ENCODE results near the gene PROKR1. TPM values are rescaled to one million over a fixed set of nuclear protein-coding genes. Genes with fewer than 3 reads are reported as not detected.
"Not testable (repeated sequence)": the region's sequence is repeated elsewhere in the genome, so short reads cannot be mapped to it uniquely, and the experiment has no call there.

Gene PROKR1
- polyA plus RNA-seq, 1 donor from 2014 or later = 0.06 TPM

- no peak overlapping the region for H3K4me3 ChIP-seq (ENCODE audit: low read length)
- no peak overlapping the region for H3K4me2 ChIP-seq (ENCODE audit: low read length)
- H3K9me2 ChIP-seq (ENCODE audit: insufficient read depth, low read length) = no peaks in the 10 kb centered on the region
- no peaks in the 10 kb centered on the region for H3K27me3 ChIP-seq (ENCODE audit: insufficient read depth, low read depth, low read length)
- H3K9me3 ChIP-seq (ENCODE audit: low read length) = no peaks in the 10 kb centered on the region
- TF ChIP-seq SMC3 (conservative IDR thresholded peaks at IDR 0.05; ENCODE audit: poor library complexity) = no peak
- no peak for TF ChIP-seq EZH2 (IDR thresholded peaks at IDR 0.05; ENCODE audit: borderline replicate concordance, insufficient read depth, low read length, poor library complexity, severe bottlenecking)
- TF ChIP-seq POLR2AphosphoS5 (IDR thresholded peaks at IDR 0.05) = no peak
- TF ChIP-seq EP300 (conservative IDR thresholded peaks at IDR 0.05; ENCODE audit: poor library complexity, severe bottlenecking) = no peak
- TF ChIP-seq, protein P1, sequence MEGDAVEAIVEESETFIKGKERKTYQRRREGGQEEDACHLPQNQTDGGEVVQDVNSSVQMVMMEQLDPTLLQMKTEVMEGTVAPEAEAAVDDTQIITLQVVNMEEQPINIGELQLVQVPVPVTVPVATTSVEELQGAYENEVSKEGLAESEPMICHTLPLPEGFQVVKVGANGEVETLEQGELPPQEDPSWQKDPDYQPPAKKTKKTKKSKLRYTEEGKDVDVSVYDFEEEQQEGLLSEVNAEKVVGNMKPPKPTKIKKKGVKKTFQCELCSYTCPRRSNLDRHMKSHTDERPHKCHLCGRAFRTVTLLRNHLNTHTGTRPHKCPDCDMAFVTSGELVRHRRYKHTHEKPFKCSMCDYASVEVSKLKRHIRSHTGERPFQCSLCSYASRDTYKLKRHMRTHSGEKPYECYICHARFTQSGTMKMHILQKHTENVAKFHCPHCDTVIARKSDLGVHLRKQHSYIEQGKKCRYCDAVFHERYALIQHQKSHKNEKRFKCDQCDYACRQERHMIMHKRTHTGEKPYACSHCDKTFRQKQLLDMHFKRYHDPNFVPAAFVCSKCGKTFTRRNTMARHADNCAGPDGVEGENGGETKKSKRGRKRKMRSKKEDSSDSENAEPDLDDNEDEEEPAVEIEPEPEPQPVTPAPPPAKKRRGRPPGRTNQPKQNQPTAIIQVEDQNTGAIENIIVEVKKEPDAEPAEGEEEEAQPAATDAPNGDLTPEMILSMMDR (IDR thresholded peaks at IDR 0.05; ENCODE audit: poor library complexity, severe bottlenecking) = no peak
- TF ChIP-seq MXI1 (conservative IDR thresholded peaks at IDR 0.05; ENCODE audit: poor library complexity, severe bottlenecking) = no peak
- no peak for TF ChIP-seq REST (IDR thresholded peaks at IDR 0.05; ENCODE audit: borderline replicate concordance)
- TF ChIP-seq RAD21 (conservative IDR thresholded peaks at IDR 0.05) = no peak
- no peak for TF ChIP-seq TAF1 (IDR thresholded peaks at IDR 0.05; ENCODE audit: low read depth)
- no peak overlapping the region for H2AFZ ChIP-seq (ENCODE audit: low read depth, low read length)
- no peak overlapping the region for H3K27ac ChIP-seq (ENCODE audit: low read length)
- H3K79me2 ChIP-seq (replicated peaks; ENCODE audit: insufficient read depth, low read length) = no peaks in the 10 kb centered on the region
- H3K36me3 ChIP-seq (ENCODE audit: insufficient read depth, low read length) = no peaks in the 10 kb centered on the region
- no peak overlapping the region for H3K9ac ChIP-seq (ENCODE audit: low read length)
- no peaks in the 10 kb centered on the region for H3F3A ChIP-seq (ENCODE audit: insufficient read depth, low read length, poor library complexity, severe bottlenecking)
- H4K20me1 ChIP-seq (ENCODE audit: insufficient read depth) = no peaks in the 10 kb centered on the region
Measured at GRCh38 chr2:68675470-68675869, 32.1 kb downstream of the PROKR1 start.

DNA sequence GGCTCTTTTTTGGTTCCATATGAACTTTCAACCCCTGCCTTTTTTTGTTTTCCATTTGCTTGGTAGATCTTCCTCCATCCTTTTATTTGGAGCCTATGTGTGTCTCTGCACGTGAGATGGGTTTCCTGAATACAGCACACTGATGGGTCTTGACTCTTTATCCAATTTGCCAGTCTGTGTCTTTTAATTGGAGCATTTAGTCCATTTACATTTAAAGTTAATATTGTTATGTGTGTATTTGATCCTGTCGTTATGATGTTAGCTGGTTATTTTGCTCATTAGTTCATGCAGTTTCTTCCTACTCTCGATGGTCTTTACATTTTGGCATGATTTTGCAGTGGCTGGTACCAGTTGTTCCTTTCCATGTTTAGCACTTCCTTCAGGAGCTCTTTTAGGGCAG lies 34.5 kb downstream of the PROKR1 start:
- H3K9ac ChIP-seq (ENCODE audit: low read length); H3F3A ChIP-seq (ENCODE audit: insufficient read depth, low read length, poor library complexity, severe bottlenecking); H3K4me3 ChIP-seq (ENCODE audit: low read length); H2AFZ ChIP-seq (ENCODE audit: low read depth, low read length); H3K4me2 ChIP-seq (ENCODE audit: low read length); H3K9me3 ChIP-seq (ENCODE audit: low read length); H3K79me2 ChIP-seq (replicated peaks; ENCODE audit: insufficient read depth, low read length); H4K20me1 ChIP-seq (ENCODE audit: insufficient read depth); H3K27me3 ChIP-seq (ENCODE audit: insufficient read depth, low read depth, low read length); H3K36me3 ChIP-seq (ENCODE audit: insufficient read depth, low read length); H3K9me2 ChIP-seq (ENCODE audit: insufficient read depth, low read length); H3K27ac ChIP-seq (ENCODE audit: low read length): not testable (repeated sequence)

DNA sequence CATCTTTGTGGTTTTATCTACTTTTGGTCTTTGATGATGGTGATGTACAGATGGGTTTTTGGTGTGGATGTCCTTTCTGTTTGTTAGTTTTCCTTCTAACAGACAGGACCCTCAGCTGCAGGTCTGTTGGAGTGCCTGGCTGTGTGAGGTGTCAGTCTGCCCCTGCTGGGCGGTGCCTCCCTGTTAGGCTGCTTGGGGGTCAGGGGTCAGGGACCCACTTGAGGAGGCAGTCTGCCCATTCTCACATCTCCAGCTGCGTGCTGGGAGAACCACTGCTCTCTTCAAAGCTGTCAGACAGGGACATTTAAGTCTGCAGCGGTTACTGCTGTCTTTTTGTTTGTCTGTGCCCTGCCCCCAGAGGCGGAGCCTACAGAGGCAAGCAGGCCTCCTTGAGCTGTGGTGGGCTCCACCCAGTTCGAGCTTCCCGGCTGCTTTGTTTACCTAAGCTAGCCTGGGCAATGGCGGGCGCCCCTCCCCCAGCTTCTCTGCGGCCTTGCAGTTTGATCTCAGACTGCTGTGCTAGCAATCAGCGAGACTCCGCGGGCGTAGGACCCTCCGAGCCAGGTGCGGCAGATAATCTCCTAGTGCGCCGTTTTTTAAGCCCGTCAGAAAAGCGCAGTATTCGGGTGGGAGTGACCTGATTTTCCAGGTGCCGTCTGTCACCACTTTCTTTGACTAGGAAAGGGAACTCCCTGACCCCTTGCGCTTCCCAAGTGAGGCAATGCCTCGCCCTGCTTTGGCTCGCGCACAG lies 36.0 kb downstream of the PROKR1 start:
- not testable (repeated sequence) for H3K4me2 ChIP-seq (ENCODE audit: low read length); H3K27ac ChIP-seq (ENCODE audit: low read length); H3K4me3 ChIP-seq (ENCODE audit: low read length); H3K9ac ChIP-seq (ENCODE audit: low read length); H3K9me3 ChIP-seq (ENCODE audit: low read length); H3K9me2 ChIP-seq (ENCODE audit: insufficient read depth, low read length); H3K36me3 ChIP-seq (ENCODE audit: insufficient read depth, low read length); H2AFZ ChIP-seq (ENCODE audit: low read depth, low read length); H3K27me3 ChIP-seq (ENCODE audit: insufficient read depth, low read depth, low read length); H4K20me1 ChIP-seq (ENCODE audit: insufficient read depth); H3K79me2 ChIP-seq (replicated peaks; ENCODE audit: insufficient read depth, low read length); H3F3A ChIP-seq (ENCODE audit: insufficient read depth, low read length, poor library complexity, severe bottlenecking)

- not testable (repeated sequence) for H3K9me3 ChIP-seq (ENCODE audit: low read length); H3K4me3 ChIP-seq (ENCODE audit: low read length); H3K27ac ChIP-seq (ENCODE audit: low read length); H3F3A ChIP-seq (ENCODE audit: insufficient read depth, low read length, poor library complexity, severe bottlenecking); H3K79me2 ChIP-seq (replicated peaks; ENCODE audit: insufficient read depth, low read length); H3K27me3 ChIP-seq (ENCODE audit: insufficient read depth, low read depth, low read length); H3K9ac ChIP-seq (ENCODE audit: low read length); H2AFZ ChIP-seq (ENCODE audit: low read depth, low read length); H3K9me2 ChIP-seq (ENCODE audit: insufficient read depth, low read length); H3K36me3 ChIP-seq (ENCODE audit: insufficient read depth, low read length); H4K20me1 ChIP-seq (ENCODE audit: insufficient read depth); H3K4me2 ChIP-seq (ENCODE audit: low read length)
Measured at GRCh38 chr2:68679917-68680267, 36.5 kb downstream of the PROKR1 start.

Measured in neural cell (in vitro differentiated cells).